HEK293 (cell line): ENCODE data around the gene THSD7A.
A peak's percentile ranks its signal among the peaks of the same experiment; 100 is the strongest.

ENCODE experiments used
- CTCF ChIA-PET: fragments of 350-600 bp; formaldehyde crosslinking; extraction: SDS; loops from one replicate; lab custom pipeline; 2021; ENCODE audit warnings: antibody characterized with exemption; lab: Yijun Ruan, JAX
- POLR2A ChIA-PET: fragments of 300-600 bp; formaldehyde crosslinking; extraction: SDS; loops from one replicate; lab custom pipeline; 2020; ENCODE audit warnings: antibody characterized with exemption, inconsistent platforms; lab: Yijun Ruan, JAX
- H3K27ac ChIP-seq: fragments of 200-500 bp; sonication (Bioruptor generic); 2 replicates; pipeline ENCODE4 v1.5.1; 2014; ENCODE audit warnings: low read depth, low read length, control low read depth, inconsistent platforms; ENCODE audit errors: extremely low read depth
- H3K36me3 ChIP-seq, 2 experiments: fragments of 200-500 bp in 1 of 2; sonication (Bioruptor generic) in 1 of 2; 1 replicate in 1 of 2; 2 replicates in 1 of 2; pipeline ENCODE4 v1.5.1; 2014 to 2017; ENCODE audit warnings: inconsistent platforms in 2 of 2, low read length in 2 of 2; ENCODE audit not compliant: control insufficient read depth in 2 of 2, insufficient read depth in 1 of 2
- H3K4me1 ChIP-seq: fragments of 200-500 bp; sonication (Bioruptor generic); 2 replicates; pipeline ENCODE4 v1.5.1; 2014; ENCODE audit warnings: mild to moderate bottlenecking, low read length, inconsistent platforms; ENCODE audit not compliant: control insufficient read depth, insufficient read depth
- H3K4me3 ChIP-seq: 2 replicates; pipeline ENCODE4 v1.5.1; 2011; ENCODE audit warnings: low read depth, mild to moderate bottlenecking, control low read depth, low read length, moderate library complexity
- H3K9me3 ChIP-seq: fragments of 200-500 bp; sonication (Bioruptor generic); 2 replicates; pipeline ENCODE4 v1.5.1; 2014; ENCODE audit warnings: low read depth, low read length, inconsistent platforms; ENCODE audit not compliant: control insufficient read depth, insufficient read depth
- BCL11B ChIP-seq: fragments of 450-650 bp; formaldehyde crosslinking; IDR thresholded peaks from 2 replicates; pipeline ENCODE4 v1.5.1; 2016; ENCODE audit warnings: low read depth, missing biosample characterization, missing genetic modification characterization
- PATZ1 ChIP-seq: fragments of 450-650 bp; formaldehyde crosslinking; IDR thresholded peaks from 2 replicates; pipeline ENCODE4 v1.5.1; 2016; ENCODE audit warnings: missing biosample characterization, missing genetic modification characterization
- PRDM1 ChIP-seq: fragments of 450-650 bp; formaldehyde crosslinking; IDR thresholded peaks from 2 replicates; pipeline ENCODE4; 2016; ENCODE audit warnings: missing biosample characterization, missing genetic modification characterization
- ZBTB49 ChIP-seq: fragments of 450-650 bp; formaldehyde crosslinking; IDR thresholded peaks from 2 replicates; pipeline ENCODE4 v1.5.1; 2016; ENCODE audit warnings: missing biosample characterization, missing genetic modification characterization, low read depth
- ZNF10 ChIP-seq: fragments of 450-650 bp; formaldehyde crosslinking; IDR thresholded peaks from 2 replicates; pipeline ENCODE4 v1.5.1; 2017; ENCODE audit warnings: missing biosample characterization, missing genetic modification characterization
- ZNF248 ChIP-seq: fragments of 450-650 bp; formaldehyde crosslinking; IDR thresholded peaks from 2 replicates; pipeline ENCODE4 v1.5.1; 2017; ENCODE audit warnings: missing biosample characterization, missing genetic modification characterization
- ZNF366 ChIP-seq: fragments of 450-650 bp; formaldehyde crosslinking; conservative IDR thresholded peaks from 2 replicates; pipeline ENCODE4 v1.5.1; 2016; ENCODE audit warnings: missing biosample characterization, missing genetic modification characterization
- ZNF830 ChIP-seq: fragments of 450-650 bp; IDR thresholded peaks from 2 replicates; pipeline ENCODE4 v1.5.0; 2018; ENCODE audit warnings: missing biosample characterization, missing genetic modification characterization, low read depth, mild to moderate bottlenecking, moderate library complexity
- TF ChIP-seq, protein P1 (sequence below): fragments of 450-650 bp; IDR thresholded peaks from 2 replicates; pipeline ENCODE4 v1.5.1; 2018; ENCODE audit warnings: missing biosample characterization, mild to moderate bottlenecking, missing genetic modification characterization
- TF ChIP-seq, protein P2 (sequence below): fragments of 450-650 bp; formaldehyde crosslinking; IDR thresholded peaks from 2 replicates; pipeline ENCODE4 v1.5.1; 2016; ENCODE audit warnings: missing biosample characterization, missing genetic modification characterization
- TF ChIP-seq, protein P3 (sequence below): fragments of 450-650 bp; formaldehyde crosslinking; IDR thresholded peaks from 2 replicates; pipeline ENCODE4 v1.5.1; 2016; ENCODE audit warnings: missing biosample characterization, missing genetic modification characterization
- TF ChIP-seq, protein P4 (sequence below): fragments of 450-650 bp; formaldehyde crosslinking; IDR thresholded peaks from 2 replicates; pipeline ENCODE4 v1.5.1; 2017; ENCODE audit warnings: missing biosample characterization, missing genetic modification characterization

Gene THSD7A

DNA sequence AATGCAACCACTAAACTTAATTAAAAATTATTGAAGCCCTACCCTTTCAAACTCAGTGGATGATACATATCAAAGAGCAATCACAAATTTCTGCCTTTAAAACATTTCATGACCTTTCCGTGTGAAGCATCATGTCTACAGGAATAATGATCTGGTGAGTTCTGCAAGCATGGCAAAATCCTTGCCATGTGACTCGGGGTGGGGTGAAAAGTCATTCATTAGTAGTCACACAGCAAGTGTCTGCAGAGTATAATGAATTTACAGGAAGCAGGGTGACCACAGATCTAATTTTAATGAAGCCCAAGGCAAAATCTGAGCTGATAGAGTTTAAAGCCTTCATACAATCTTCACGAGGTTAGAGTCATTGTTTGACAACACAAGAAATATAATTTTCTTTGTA lies 351.9 kb downstream of the THSD7A start (continued):
- no peak for TF ChIP-seq ZNF366

GRCh38 chr7:11478882-11479281 lies 353.1 kb downstream of the THSD7A start:
- H3K9me3 ChIP-seq: no peaks in the 10 kb centered on the region
- no peak overlapping the region for H3K27ac ChIP-seq
- no peak overlapping the region for H3K4me3 ChIP-seq
- ChIA-PET POLR2A (no interaction called here), CTCF (interaction anchor here (0.6 kb wide), 1 partner anchor 107 kb away, joined by 3 read pairs; no protein-coding TSS in a partner anchor)
- H3K4me1 ChIP-seq: no peaks in the 10 kb centered on the region
- TF ChIP-seq BCL11B (tag by site-specific recombination): no peak
- TF ChIP-seq, protein P1, sequence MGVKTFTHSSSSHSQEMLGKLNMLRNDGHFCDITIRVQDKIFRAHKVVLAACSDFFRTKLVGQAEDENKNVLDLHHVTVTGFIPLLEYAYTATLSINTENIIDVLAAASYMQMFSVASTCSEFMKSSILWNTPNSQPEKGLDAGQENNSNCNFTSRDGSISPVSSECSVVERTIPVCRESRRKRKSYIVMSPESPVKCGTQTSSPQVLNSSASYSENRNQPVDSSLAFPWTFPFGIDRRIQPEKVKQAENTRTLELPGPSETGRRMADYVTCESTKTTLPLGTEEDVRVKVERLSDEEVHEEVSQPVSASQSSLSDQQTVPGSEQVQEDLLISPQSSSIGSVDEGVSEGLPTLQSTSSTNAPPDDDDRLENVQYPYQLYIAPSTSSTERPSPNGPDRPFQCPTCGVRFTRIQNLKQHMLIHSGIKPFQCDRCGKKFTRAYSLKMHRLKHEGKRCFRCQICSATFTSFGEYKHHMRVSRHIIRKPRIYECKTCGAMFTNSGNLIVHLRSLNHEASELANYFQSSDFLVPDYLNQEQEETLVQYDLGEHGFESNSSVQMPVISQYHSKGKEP (tag by site-specific recombination): no peak
- TF ChIP-seq, protein P2, sequence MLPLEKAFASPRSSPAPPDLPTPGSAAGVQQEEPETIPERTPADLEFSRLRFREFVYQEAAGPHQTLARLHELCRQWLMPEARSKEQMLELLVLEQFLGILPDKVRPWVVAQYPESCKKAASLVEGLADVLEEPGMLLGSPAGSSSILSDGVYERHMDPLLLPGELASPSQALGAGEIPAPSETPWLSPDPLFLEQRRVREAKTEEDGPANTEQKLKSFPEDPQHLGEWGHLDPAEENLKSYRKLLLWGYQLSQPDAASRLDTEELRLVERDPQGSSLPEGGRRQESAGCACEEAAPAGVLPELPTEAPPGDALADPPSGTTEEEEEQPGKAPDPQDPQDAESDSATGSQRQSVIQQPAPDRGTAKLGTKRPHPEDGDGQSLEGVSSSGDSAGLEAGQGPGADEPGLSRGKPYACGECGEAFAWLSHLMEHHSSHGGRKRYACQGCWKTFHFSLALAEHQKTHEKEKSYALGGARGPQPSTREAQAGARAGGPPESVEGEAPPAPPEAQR: no peak
- TF ChIP-seq ZNF248 (tag by site-specific recombination): no peak
- TF ChIP-seq, protein P3, sequence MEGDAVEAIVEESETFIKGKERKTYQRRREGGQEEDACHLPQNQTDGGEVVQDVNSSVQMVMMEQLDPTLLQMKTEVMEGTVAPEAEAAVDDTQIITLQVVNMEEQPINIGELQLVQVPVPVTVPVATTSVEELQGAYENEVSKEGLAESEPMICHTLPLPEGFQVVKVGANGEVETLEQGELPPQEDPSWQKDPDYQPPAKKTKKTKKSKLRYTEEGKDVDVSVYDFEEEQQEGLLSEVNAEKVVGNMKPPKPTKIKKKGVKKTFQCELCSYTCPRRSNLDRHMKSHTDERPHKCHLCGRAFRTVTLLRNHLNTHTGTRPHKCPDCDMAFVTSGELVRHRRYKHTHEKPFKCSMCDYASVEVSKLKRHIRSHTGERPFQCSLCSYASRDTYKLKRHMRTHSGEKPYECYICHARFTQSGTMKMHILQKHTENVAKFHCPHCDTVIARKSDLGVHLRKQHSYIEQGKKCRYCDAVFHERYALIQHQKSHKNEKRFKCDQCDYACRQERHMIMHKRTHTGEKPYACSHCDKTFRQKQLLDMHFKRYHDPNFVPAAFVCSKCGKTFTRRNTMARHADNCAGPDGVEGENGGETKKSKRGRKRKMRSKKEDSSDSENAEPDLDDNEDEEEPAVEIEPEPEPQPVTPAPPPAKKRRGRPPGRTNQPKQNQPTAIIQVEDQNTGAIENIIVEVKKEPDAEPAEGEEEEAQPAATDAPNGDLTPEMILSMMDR (tag by site-specific recombination): no peak
- TF ChIP-seq ZBTB49 (tag by site-specific recombination): no peak
- TF ChIP-seq ZNF10: no peak
- no peak for TF ChIP-seq ZNF830 (tag by site-specific recombination)
- TF ChIP-seq, protein P4, sequence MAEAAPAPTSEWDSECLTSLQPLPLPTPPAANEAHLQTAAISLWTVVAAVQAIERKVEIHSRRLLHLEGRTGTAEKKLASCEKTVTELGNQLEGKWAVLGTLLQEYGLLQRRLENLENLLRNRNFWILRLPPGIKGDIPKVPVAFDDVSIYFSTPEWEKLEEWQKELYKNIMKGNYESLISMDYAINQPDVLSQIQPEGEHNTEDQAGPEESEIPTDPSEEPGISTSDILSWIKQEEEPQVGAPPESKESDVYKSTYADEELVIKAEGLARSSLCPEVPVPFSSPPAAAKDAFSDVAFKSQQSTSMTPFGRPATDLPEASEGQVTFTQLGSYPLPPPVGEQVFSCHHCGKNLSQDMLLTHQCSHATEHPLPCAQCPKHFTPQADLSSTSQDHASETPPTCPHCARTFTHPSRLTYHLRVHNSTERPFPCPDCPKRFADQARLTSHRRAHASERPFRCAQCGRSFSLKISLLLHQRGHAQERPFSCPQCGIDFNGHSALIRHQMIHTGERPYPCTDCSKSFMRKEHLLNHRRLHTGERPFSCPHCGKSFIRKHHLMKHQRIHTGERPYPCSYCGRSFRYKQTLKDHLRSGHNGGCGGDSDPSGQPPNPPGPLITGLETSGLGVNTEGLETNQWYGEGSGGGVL: no peak
- no peaks in the 10 kb centered on the region for H3K36me3 ChIP-seq

- ChIA-PET POLR2A (no interaction called here), CTCF (interaction anchor here (0.6 kb wide), 1 partner anchor 107 kb away, joined by 3 read pairs; no protein-coding TSS in a partner anchor)
- TF ChIP-seq PRDM1 (tag by site-specific recombination) (0 out of 2 replicates have a peak, but pooled peaks have one; percentile 15), PATZ1 (tag by site-specific recombination) (no peak)
- Histone ChIP-seq H3K36me3 (no peaks in the 10 kb centered on the region), H3K9me3 (no peaks in the 10 kb centered on the region), H3K4me3 (no peak overlapping the region), H3K27ac (no peak overlapping the region), H3K4me1 (no peaks in the 10 kb centered on the region)
These were observed 353.6 kb downstream of the THSD7A start for GRCh38 chr7:11478426-11478825.
